Measurements from ENCODE around the gene GTF3C1. TPM values are rescaled to one million over a fixed set of nuclear protein-coding genes. Genes with fewer than 3 reads are reported as not detected.

GTF3C1 gene
- total RNA-seq, 6 experiments from 2014 or later = 66.6 to 86.1 (median 80.3) TPM

DNA sequence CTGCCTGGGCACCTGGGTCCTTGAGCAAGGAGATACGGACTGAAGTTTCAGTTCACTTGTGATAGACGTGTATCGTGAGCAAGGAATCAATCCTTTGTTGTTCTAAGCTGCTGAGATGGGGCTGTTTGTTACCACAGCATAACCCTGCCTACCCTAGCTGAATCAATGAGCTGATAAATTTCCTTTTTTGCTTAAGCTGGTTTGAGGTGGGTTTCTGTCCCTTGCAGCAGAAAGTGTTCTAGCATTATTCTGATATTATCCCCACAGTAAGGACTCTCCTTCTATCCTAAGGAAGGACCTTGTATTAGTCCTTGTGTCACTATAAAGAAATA lies 96.3 kb downstream of the GTF3C1 start:
- Mint-ChIP-seq H3K9me3 (no peaks in the 10 kb centered on the region), H3K4me3 (no peak overlapping the region), H3K27ac (no peak overlapping the region), H3K27me3 (ENCODE audit: insufficient read depth) (peaks cover 10% of the 10 kb centered on the region), H3K36me3 (ENCODE audit: low read depth) (no peaks in the 10 kb centered on the region), H3K4me1 (ENCODE audit: low read depth) (no peaks in the 10 kb centered on the region)
- DNase-seq = no peak
- TF ChIP-seq, protein P1, sequence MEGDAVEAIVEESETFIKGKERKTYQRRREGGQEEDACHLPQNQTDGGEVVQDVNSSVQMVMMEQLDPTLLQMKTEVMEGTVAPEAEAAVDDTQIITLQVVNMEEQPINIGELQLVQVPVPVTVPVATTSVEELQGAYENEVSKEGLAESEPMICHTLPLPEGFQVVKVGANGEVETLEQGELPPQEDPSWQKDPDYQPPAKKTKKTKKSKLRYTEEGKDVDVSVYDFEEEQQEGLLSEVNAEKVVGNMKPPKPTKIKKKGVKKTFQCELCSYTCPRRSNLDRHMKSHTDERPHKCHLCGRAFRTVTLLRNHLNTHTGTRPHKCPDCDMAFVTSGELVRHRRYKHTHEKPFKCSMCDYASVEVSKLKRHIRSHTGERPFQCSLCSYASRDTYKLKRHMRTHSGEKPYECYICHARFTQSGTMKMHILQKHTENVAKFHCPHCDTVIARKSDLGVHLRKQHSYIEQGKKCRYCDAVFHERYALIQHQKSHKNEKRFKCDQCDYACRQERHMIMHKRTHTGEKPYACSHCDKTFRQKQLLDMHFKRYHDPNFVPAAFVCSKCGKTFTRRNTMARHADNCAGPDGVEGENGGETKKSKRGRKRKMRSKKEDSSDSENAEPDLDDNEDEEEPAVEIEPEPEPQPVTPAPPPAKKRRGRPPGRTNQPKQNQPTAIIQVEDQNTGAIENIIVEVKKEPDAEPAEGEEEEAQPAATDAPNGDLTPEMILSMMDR (IDR thresholded peaks at IDR 0.05) = no peak

DNA sequence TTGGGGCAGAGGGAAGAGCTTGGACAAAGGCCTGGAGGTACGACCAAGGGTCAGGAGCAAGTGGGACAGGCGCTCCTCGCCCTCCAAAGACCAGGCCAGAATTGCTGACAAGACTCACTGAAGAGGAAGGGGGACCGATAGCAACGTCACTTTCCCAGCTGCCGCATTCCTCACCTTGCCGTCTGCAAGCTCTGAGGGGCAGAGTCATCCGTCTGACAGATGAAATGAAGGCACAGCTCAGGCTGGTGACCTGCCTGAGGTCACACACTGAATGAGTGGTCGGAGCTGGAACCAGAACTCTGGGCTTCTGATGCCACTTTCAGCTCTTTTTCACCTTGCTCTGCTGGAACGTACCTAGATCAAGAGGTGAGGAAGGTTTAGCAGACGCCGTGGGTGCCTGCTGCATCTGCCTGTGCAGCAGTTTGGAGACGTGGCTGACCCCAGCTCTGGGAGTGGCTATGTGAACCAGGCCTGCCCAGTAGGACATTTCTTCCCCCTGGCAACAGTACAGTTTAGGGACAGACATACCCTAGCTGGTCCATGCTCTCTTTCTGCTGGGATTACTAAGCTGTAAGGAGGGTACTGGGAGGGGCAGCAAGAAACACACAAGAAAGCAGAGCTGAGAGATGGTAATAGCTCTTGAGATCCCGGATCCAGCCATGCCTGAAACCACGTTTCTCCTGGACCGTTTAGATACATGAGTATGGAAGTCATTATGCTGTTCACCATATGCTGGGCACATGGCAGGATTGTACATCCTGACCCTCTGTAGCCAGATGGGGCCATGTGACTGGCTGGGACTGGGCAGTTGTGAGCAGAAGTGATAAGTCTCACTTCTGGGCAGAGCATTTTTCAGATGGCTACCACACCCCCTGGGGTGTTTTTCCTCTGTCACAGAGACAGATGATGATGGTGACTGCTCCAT lies 96.9 kb downstream of the GTF3C1 start:
- TF ChIP-seq, protein P1 (IDR thresholded peaks at IDR 0.05) = no peak
- DNase-seq = no peak
- Mint-ChIP-seq H3K4me1 (ENCODE audit: low read depth) (no peaks in the 10 kb centered on the region), H3K27me3 (ENCODE audit: insufficient read depth) (peaks cover 12% of the 10 kb centered on the region), H3K36me3 (ENCODE audit: low read depth) (peaks cover 4% of the 10 kb centered on the region), H3K27ac (no peak overlapping the region), H3K9me3 (no peaks in the 10 kb centered on the region), H3K4me3 (no peak overlapping the region)

DNA sequence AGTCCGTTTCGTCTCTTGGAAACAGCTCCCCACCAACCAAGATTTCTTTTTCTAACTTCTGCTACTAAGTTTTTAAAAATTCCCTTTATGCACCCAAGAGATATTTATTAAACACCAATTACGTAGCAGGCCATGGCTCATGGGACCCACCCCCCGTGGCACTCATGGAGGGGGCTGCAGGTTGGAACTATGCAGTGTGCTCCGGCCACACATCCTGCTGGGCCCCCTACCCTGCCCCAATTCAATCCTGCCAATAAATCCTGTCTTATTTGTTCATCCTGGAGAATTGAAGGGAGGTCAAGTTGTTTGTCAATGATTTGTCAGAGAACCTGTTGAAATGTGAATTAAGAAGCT lies 99.5 kb downstream of the GTF3C1 start:
- Mint-ChIP-seq H3K27me3 (ENCODE audit: insufficient read depth) (peaks cover 11% of the 10 kb centered on the region), H3K36me3 (ENCODE audit: low read depth) (peaks cover 14% of the 10 kb centered on the region)

GRCh38 chr16:27449434-27450195 lies 100.1 kb downstream of the GTF3C1 start:
- no peak overlapping the region for H3K27ac Mint-ChIP-seq
- H3K27me3 Mint-ChIP-seq (ENCODE audit: insufficient read depth) = peaks cover 11% of the 10 kb centered on the region

More for the DNA sequence above, 99.5 kb downstream of the GTF3C1 start:
- Mint-ChIP-seq H3K4me1 (ENCODE audit: low read depth) (no peaks in the 10 kb centered on the region), H3K4me3 (no peak overlapping the region), H3K27ac (no peak overlapping the region), H3K9me3 (peaks cover under 1% of the 10 kb centered on the region)
- no peak for DNase-seq
- TF ChIP-seq, protein P1 (IDR thresholded peaks at IDR 0.05) = no peak

More at GRCh38 chr16:27449434-27450195, 100.1 kb downstream of the GTF3C1 start:
- H3K36me3 Mint-ChIP-seq (ENCODE audit: low read depth) = peaks cover 20% of the 10 kb centered on the region
- no peaks in the 10 kb centered on the region for H3K4me1 Mint-ChIP-seq (ENCODE audit: low read depth)
- DNase-seq = no peak
- H3K9me3 Mint-ChIP-seq = peaks cover 7% of the 10 kb centered on the region
- no peak overlapping the region for H3K4me3 Mint-ChIP-seq
- TF ChIP-seq, protein P1 (IDR thresholded peaks at IDR 0.05) = no peak
